ENCODE results near the gene GNG14. TPM values are rescaled to one million over a fixed set of nuclear protein-coding genes. Genes with fewer than 3 reads are reported as not detected.

GNG14 gene
- total RNA-seq, 2 experiments from 2014 or later = not detected

- ChIA-PET CTCF (interaction anchor here (0.8 to 3.4 kb wide), 5 partner anchors 10 to 181 kb away, joined by 3 to 12 read pairs (median 7); no protein-coding TSS in a partner anchor), POLR2A (interaction anchor here (0.5 to 1.9 kb wide), 9 partner anchors 9 to 57 kb away, joined by 3 to 6 read pairs (median 4); partner anchors contain the start of genes FBXW9, ZNF490 and ZNF791)
- DNase-seq (peak; percentile 60), ATAC-seq (peak; percentile 32)
- Mint-ChIP-seq H3K9me3 (no peaks in the 10 kb centered on the region), H3K36me3 (ENCODE audit: low read depth) (peaks cover 58% of the 10 kb centered on the region), H3K27ac (peak overlapping the region; percentile 95), H3K4me1 (ENCODE audit: low read depth) (peaks cover 35% of the 10 kb centered on the region), H3K27me3 (no peaks in the 10 kb centered on the region), H3K4me3 (peak overlapping the region; percentile 99)
- no peak for TF ChIP-seq CTCF (IDR thresholded peaks at IDR 0.05)
- intact Hi-C loops (cut with micrococcal nuclease) = loop anchor here (5.0 to 10.0 kb wide), 2 partner anchors 51 to 103 kb away; partner anchors contain the start of genes ZNF490 and ZNF791
These were observed 22.0 kb upstream of the GNG14 start for GRCh38 chr19:12665671-12666264.

- H3K27ac Mint-ChIP-seq = peak within 1 kb of the TSS; percentile 95
- CTCF ChIA-PET = interaction anchor here (0.8 to 3.4 kb wide), 5 partner anchors 10 to 181 kb away, joined by 3 to 12 read pairs (median 7); no protein-coding TSS in a partner anchor
- no peaks in the 10 kb centered on the region for H3K27me3 Mint-ChIP-seq
- peaks cover 37% of the 10 kb centered on the region for H3K4me1 Mint-ChIP-seq (ENCODE audit: low read depth)
- no peaks in the 10 kb centered on the region for H3K9me3 Mint-ChIP-seq
- ATAC-seq (peak; percentile 74), DNase-seq (peak; percentile 88)
- intact Hi-C loops (cut with micrococcal nuclease) = loop anchor here (5.0 to 10.0 kb wide), 2 partner anchors 52 to 104 kb away; partner anchors contain the start of genes ZNF490 and ZNF791
- no peak for TF ChIP-seq CTCF (IDR thresholded peaks at IDR 0.05)
- POLR2A ChIA-PET = interaction anchor here (0.6 to 1.9 kb wide), 10 partner anchors 9 to 94 kb away, joined by 3 to 6 read pairs (median 4); partner anchors contain the start of genes FBXW9, ZNF490 and ZNF791
- H3K36me3 Mint-ChIP-seq (ENCODE audit: low read depth) = peaks cover 51% of the 10 kb centered on the region
- peak within 1 kb of the TSS; percentile 99 for H3K4me3 Mint-ChIP-seq
These were observed 21.3 kb upstream of the GNG14 start, which contains the start of the genes MAN2B1 and WDR83 for GRCh38 chr19:12666265-12667048. Gene MAN2B1, minus strand, starts transcription at chr19:12666742. Its CDS starts 41 bp downstream, at chr19:12666701. Gene WDR83, plus strand, starts transcription at chr19:12666807. Its CDS starts 2,984 bp downstream, at chr19:12669791.

- H3K4me3 Mint-ChIP-seq = peak overlapping the region; percentile 99
- H3K36me3 Mint-ChIP-seq (ENCODE audit: low read depth) = peaks cover 55% of the 10 kb centered on the region
- intact Hi-C loops (cut with micrococcal nuclease) = loop anchor here (5.0 to 10.0 kb wide), 2 partner anchors 53 to 106 kb away; partner anchors contain the start of genes ZNF490 and ZNF791
- H3K9me3 Mint-ChIP-seq = no peaks in the 10 kb centered on the region
- no peak for TF ChIP-seq CTCF (IDR thresholded peaks at IDR 0.05)
- ChIA-PET CTCF (interaction anchor here (3.4 kb wide), 1 partner anchor 104 kb away, joined by 12 read pairs; no protein-coding TSS in a partner anchor), POLR2A (interaction anchor here (1.1 to 4.3 kb wide), 5 partner anchors 10 to 141 kb away, joined by 3 to 29 read pairs (median 4); no protein-coding TSS in a partner anchor)
- ATAC-seq = no peak
- H3K27ac Mint-ChIP-seq = peak overlapping the region; percentile 100
- no peak for DNase-seq
- no peaks in the 10 kb centered on the region for H3K27me3 Mint-ChIP-seq
- H3K4me1 Mint-ChIP-seq (ENCODE audit: low read depth) = peaks cover 41% of the 10 kb centered on the region
These were observed 20.0 kb upstream of the GNG14 start for GRCh38 chr19:12667731-12668302.

GRCh38 chr19:12668346-12668745, 19.5 kb upstream of the GNG14 start:
- ChIA-PET CTCF (interaction anchor here (1.6 to 3.4 kb wide), 2 partner anchors 9 to 104 kb away, joined by 4 to 12 read pairs; no protein-coding TSS in a partner anchor), POLR2A (interaction anchor here (0.7 to 4.3 kb wide), 8 partner anchors 10 to 142 kb away, joined by 3 to 29 read pairs (median 4); partner anchors contain the start of genes FBXW9 and TRIR)
- ATAC-seq = no peak
- Mint-ChIP-seq H3K27me3 (no peaks in the 10 kb centered on the region), H3K36me3 (ENCODE audit: low read depth) (peaks cover 50% of the 10 kb centered on the region), H3K9me3 (no peaks in the 10 kb centered on the region), H3K4me1 (ENCODE audit: low read depth) (peaks cover 41% of the 10 kb centered on the region), H3K27ac (peak overlapping the region; percentile 100), H3K4me3 (peak overlapping the region; percentile 99)
- DNase-seq = no peak
- no peak for TF ChIP-seq CTCF (IDR thresholded peaks at IDR 0.05)
- intact Hi-C loops (cut with micrococcal nuclease) = loop anchor here (5.0 to 10.0 kb wide), 2 partner anchors 54 to 106 kb away; partner anchors contain the start of genes ZNF490 and ZNF791
